NCI-H187 (cell line): Measurements from ENCODE around the gene APOD.
"Not testable (repeated sequence)": the region's sequence is repeated elsewhere in the genome, so short reads cannot be mapped to it uniquely, and the experiment has no call there.

ENCODE experiments used
- DNase-seq, 2 experiments: peaks; one replicate each; lab custom pipeline; 2025; lab: John Stamatoyannopoulos, UW

Gene APOD

GRCh38 chr3:195583831-195584542 lies at the start of gene APOD:
Gene APOD, minus strand, starts transcription at chr3:195583940. Its CDS starts 4,479 bp downstream, at chr3:195579461.
- DNase-seq, result peak in 1 of 2 experiments; percentile 63

GRCh38 chr3:195633351-195633750 lies 49.6 kb upstream of the APOD start:
- DNase-seq, result not testable (repeated sequence)

GRCh38 chr3:195632501-195633185 lies 48.9 kb upstream of the APOD start:
- DNase-seq, result not testable (repeated sequence)

- not testable (repeated sequence) for DNase-seq
These were observed 48.3 kb upstream of the APOD start for GRCh38 chr3:195632046-195632445.

GRCh38 chr3:195630938-195631495 lies 47.3 kb upstream of the APOD start:
- not testable (repeated sequence) for DNase-seq

GRCh38 chr3:195630086-195630917 lies 46.6 kb upstream of the APOD start:
- DNase-seq, result not testable (repeated sequence)

- not testable (repeated sequence) for DNase-seq
These were observed 45.9 kb upstream of the APOD start for GRCh38 chr3:195629682-195630081.

GRCh38 chr3:195628386-195628920 lies 44.7 kb upstream of the APOD start:
- DNase-seq, result not testable (repeated sequence)

GRCh38 chr3:195627515-195628385 lies 44.0 kb upstream of the APOD start:
- not testable (repeated sequence) for DNase-seq

GRCh38 chr3:195624603-195625560 lies 41.1 kb upstream of the APOD start:
- not testable (repeated sequence) for DNase-seq

GRCh38 chr3:195624171-195624570 lies 40.4 kb upstream of the APOD start:
- not testable (repeated sequence) for DNase-seq

- not testable (repeated sequence) for DNase-seq
These were observed 39.7 kb upstream of the APOD start for GRCh38 chr3:195623217-195623965.

GRCh38 chr3:195622523-195623170 lies 38.9 kb upstream of the APOD start:
- DNase-seq, result not testable (repeated sequence)

- not testable (repeated sequence) for DNase-seq
These were observed 38.3 kb upstream of the APOD start for GRCh38 chr3:195622012-195622411.

GRCh38 chr3:195621095-195621494 lies 37.4 kb upstream of the APOD start:
- not testable (repeated sequence) for DNase-seq

- not testable (repeated sequence) for DNase-seq
These were observed 36.7 kb upstream of the APOD start for GRCh38 chr3:195620476-195620875.

GRCh38 chr3:195619591-195620369 lies 36.0 kb upstream of the APOD start:
- not testable (repeated sequence) for DNase-seq
